MCF 10A (cell line): ENCODE results near the gene HEPN1. TPM values are rescaled to one million over a fixed set of nuclear protein-coding genes. Genes with fewer than 3 reads are reported as not detected.

Source experiments
- BruUV-seq: library from RNA; stranded (reverse); fragments of 400-500 nt; replicated peaks from 2 replicates; lab custom pipeline; 2021; lab: Mats Ljungman, UMichigan
- CTCF ChIA-PET: fragments of 300-600 bp; sonication (Branson Sonifier 250); formaldehyde crosslinking; extraction: SDS; loops from one replicate; lab custom pipeline; 2021; ENCODE audit warnings: antibody characterized with exemption, inconsistent platforms; lab: Yijun Ruan, JAX
- POLR2A ChIA-PET: fragments of 300-600, 350-650 bp; sonication (Branson Sonifier 250); formaldehyde crosslinking; extraction: SDS; loops from one replicate; lab custom pipeline; 2020; ENCODE audit warnings: antibody characterized with exemption, inconsistent platforms; lab: Yijun Ruan, JAX
- DNase-seq: peaks from one replicate; pipeline ENCODE4 v3.0.0-alpha.2; 2018; ENCODE audit not compliant: unreplicated experiment
- H3K27ac Mint-ChIP-seq: one replicate; pipeline ENCODE4 v1.8.0; 2022; ENCODE audit warnings: mild to moderate bottlenecking, low read depth, mixed read lengths; ENCODE audit not compliant: unreplicated experiment
- H3K27me3 Mint-ChIP-seq: one replicate; pipeline ENCODE4 v1.8.0; 2022; ENCODE audit warnings: mixed read lengths; ENCODE audit not compliant: insufficient read depth, unreplicated experiment
- H3K36me3 Mint-ChIP-seq: one replicate; pipeline ENCODE4 v1.8.0; 2022; ENCODE audit warnings: mild to moderate bottlenecking, moderate library complexity, mixed read lengths; ENCODE audit not compliant: insufficient read depth, unreplicated experiment
- H3K4me1 Mint-ChIP-seq: one replicate; pipeline ENCODE4 v1.8.0; 2022; ENCODE audit warnings: mixed read lengths; ENCODE audit not compliant: insufficient read depth, unreplicated experiment
- H3K4me3 Mint-ChIP-seq: one replicate; pipeline ENCODE4 v1.8.0; 2022; ENCODE audit warnings: mild to moderate bottlenecking, moderate library complexity, mixed read lengths; ENCODE audit not compliant: unreplicated experiment
- H3K9me3 Mint-ChIP-seq: one replicate; pipeline ENCODE4 v1.8.0; 2022; ENCODE audit warnings: mixed read lengths; ENCODE audit not compliant: unreplicated experiment
- CTCF ChIP-seq: fragments of 200-600 bp; IDR thresholded peaks from one replicate; pipeline ENCODE4 v1.8.0; 2022; ENCODE audit warnings: antibody characterized with exemption, mild to moderate bottlenecking; ENCODE audit not compliant: unreplicated experiment
- intact Hi-C: fragments of 100-400 bp; cut with micrococcal nuclease; formaldehyde crosslinking; loops from 2 replicates; pipeline ENCODE4 v1.14.1; 2022
- total RNA-seq: library from RNA; stranded (reverse); gene quantifications from 2 replicates; pipeline ENCODE4 v1.2.3, GENCODE V29; 2022

HEPN1 gene
- total RNA-seq, 1 experiment from 2014 or later = not detected

- intact Hi-C loops = no loop called here
- TF ChIP-seq CTCF = no peak
- Mint-ChIP-seq H3K4me3 (no peak overlapping the region), H3K27me3 (no peaks in the 10 kb centered on the region), H3K36me3 (no peaks in the 10 kb centered on the region), H3K27ac (no peak overlapping the region), H3K4me1 (no peaks in the 10 kb centered on the region), H3K9me3 (no peaks in the 10 kb centered on the region)
- ChIA-PET POLR2A (interaction anchor here (2.6 kb wide), 1 partner anchor 19 kb away, joined by 9 read pairs; the partner anchor contains the start of gene CCDC15), CTCF (interaction anchor here (0.7 to 0.9 kb wide), 7 partner anchors 10 to 1211 kb away, joined by 3 to 5 read pairs (median 3); no protein-coding TSS in a partner anchor)
- peak; percentile 54 for DNase-seq
- no TSS peak for BruUV-seq
Measured at GRCh38 chr11:124934862-124935547, 16.0 kb downstream of the HEPN1 start.

GRCh38 chr11:124935548-124936514 is 16.8 kb downstream of the HEPN1 start, which contains the start of gene HEPACAM:
TSS of gene HEPACAM (minus strand) at chr11:124936047. CDS start at chr11:124936006, 41 bp downstream.
- Mint-ChIP-seq H3K36me3 (no peaks in the 10 kb centered on the region), H3K9me3 (no peaks in the 10 kb centered on the region), H3K27ac (no peak within 1 kb of the TSS), H3K4me3 (no peak within 1 kb of the TSS), H3K4me1 (no peaks in the 10 kb centered on the region), H3K27me3 (no peaks in the 10 kb centered on the region)
- ChIA-PET CTCF (interaction anchor here (0.6 to 1.0 kb wide), 5 partner anchors 8 to 518 kb away, joined by 3 to 4 read pairs (median 3); no protein-coding TSS in a partner anchor), POLR2A (interaction anchor here (2.6 kb wide), 1 partner anchor 18 kb away, joined by 9 read pairs; the partner anchor contains the start of gene CCDC15)
- no peak for TF ChIP-seq CTCF
- BruUV-seq = no TSS peak
- intact Hi-C loops = no loop called here
- DNase-seq = no peak

- no peak for DNase-seq
- no TSS peak for BruUV-seq
- CTCF ChIA-PET = interaction anchor here (0.7 to 1.2 kb wide), 2 partner anchors 13 to 101 kb away, joined by 3 to 7 read pairs; no protein-coding TSS in a partner anchor
- Mint-ChIP-seq H3K27ac (no peak overlapping the region), H3K9me3 (no peaks in the 10 kb centered on the region), H3K27me3 (no peaks in the 10 kb centered on the region), H3K4me3 (no peak overlapping the region), H3K4me1 (no peaks in the 10 kb centered on the region), H3K36me3 (no peaks in the 10 kb centered on the region)
- TF ChIP-seq CTCF = no peak
- intact Hi-C loops = no loop called here
- POLR2A ChIA-PET = interaction anchor here (0.8 to 1.6 kb wide), 3 partner anchors 13 to 236 kb away, joined by 3 to 5 read pairs (median 3); no protein-coding TSS in a partner anchor
Measured at GRCh38 chr11:124937336-124937935, 18.4 kb downstream of the HEPN1 start.
